Activated CD4-positive, alpha-beta T cell treated with anti-CD3 and anti-CD28 coated beads, Interleukin-2, Interleukin-4, amounts not matched to agents 100 ng/mL and 50 ng/mL, durations not matched to agents 16 hours and 8 hours (primary cell): ENCODE results near the gene AMBRA1.

Experiments
- DNase-seq: peaks from one replicate; pipeline ENCODE4 v3.0.0-alpha.2; 2020; ENCODE audit warnings: low spot score

The AMBRA1 gene

DNA sequence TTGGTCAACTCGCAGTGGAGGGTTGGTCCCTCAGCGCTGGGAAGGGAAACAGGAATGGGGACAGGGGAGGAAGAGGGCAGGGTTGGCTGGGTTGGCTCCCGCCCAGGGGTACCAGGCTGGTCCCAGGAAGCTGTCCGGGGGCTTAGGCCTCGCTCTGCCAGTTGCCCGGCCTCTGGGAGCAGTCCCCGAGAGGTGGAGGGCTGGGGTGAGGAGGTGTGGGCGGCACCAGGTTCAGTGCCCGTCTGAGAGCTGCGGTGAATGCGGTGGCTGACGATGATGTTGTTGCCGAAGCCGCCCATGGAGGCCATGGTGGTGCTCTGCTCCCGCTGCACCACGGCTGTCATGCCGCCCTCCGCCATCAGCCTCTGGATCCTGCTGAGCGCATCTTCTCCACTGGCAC lies 196.3 kb downstream of the AMBRA1 start:
- DNase-seq = no peak

DNA sequence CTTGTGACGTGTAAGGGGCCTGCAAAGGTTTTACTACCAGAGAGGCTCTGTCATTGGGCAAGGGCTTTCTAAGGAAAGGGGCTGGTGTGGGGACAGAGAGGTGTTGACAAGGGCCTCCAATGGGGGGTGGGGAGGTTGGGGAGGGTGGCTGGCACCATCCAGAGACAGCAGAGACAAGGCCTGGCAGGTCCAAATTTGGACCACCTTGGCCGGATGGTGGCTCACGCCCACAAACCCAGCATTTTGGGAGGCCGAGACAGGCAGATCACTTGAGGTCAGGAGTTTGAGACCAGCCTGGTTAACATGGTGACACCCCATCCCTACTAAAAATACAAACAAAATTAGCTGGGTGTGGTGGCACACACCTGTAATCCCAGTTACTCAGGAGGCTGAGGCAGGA lies 200.1 kb downstream of the AMBRA1 start:
- no peak for DNase-seq

DNA sequence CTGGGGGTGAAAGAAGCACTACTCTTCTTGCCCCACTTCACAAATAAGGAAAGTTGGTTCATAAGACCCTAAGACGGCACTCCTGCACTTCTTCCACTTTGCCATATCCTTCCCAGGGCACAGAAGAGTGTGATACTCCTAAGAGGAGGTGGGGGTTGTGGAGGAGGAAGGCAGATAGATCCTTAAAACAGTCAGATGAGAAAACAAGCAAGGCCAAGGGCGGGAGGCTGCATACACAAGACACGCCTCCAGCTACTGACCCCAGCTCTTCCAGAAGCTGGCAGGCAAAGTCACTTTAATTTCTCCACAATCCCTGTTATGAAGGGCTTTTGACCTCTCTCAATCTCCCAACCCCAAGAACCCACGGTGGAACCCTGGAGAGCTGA lies 200.6 kb downstream of the AMBRA1 start:
- DNase-seq = no peak

DNA sequence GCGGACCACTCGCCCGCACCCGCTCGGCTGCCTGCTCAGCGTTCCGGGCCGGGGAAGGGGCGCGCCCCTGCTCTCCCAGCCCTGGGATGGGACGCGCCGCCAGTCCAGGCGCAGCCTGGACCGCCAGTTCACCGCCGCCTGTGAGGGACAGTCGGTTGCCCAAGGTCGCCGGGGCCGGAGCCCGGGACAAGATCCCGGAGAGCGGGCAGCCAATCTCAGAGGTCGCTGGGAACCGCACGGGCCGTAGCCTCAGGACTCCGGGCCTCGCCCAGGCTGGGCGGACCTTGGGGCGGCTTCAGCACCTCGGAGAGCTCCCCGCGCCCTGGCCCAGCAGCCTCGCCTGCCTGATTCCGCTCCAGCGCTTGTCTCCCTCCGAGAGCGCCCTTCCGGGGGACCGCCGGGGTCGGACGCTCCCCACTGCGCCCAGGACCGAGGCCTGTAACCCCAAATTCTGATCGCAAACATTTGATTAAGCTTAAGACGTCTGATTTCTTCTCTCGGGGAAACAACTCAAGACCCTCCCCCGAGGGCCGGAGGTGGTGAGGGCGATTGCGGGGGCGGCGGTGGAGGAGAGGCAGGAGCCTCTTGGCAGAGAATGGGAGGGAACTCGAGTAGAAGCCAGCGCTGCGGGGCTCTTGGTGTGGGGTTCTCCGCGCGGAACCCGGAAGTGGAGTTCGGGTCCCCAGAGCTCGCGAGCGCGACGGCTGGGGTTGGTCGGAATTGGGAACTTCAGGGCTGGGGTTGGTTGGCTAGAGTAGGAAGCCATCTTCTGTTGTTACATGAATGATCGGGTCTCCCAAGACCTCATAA lies 201.2 kb downstream of the AMBRA1 start:
- peak; percentile 66 for DNase-seq

DNA sequence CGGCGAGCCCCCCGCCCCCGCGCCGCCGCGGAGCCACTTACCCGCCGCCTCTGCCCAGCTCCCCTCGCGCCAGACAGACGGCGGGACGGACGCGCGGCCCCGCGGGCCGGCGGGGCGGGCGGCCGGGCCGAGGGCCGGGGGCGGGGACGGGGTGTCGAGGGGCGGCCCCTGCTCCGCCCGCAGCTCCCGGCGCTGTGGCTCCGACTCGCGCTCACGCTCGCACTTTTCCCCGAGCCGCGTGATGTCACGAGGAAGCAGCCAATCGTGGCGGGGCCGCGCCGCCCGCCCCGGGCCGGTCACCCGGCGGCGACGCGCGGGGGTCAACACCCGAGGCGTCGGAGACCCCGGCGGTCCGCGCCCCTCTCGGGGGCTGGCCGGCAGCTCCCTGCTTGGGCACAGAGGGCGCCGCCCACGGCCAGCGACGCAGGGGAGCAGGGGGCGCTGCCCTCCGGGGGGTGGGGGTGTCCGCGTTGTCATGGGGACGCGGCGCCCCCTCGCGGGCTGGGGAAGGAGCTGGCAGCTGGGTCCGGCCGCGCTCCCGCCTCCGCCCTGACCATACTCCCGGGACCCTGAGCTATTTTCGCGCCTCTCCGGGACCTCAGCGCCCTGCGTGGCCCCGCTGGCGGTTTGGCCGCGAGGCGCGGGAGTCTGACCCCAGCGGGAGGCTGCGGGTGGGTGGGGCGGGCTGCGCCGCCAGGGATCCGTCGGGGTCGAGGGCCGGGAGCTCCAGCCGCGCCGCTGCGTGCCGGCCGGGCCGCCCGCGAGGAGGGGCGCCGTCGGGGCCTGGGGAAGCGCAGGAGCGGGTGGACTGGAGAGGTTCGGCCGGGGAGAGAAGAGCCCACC lies 202.0 kb downstream of the AMBRA1 start, which contains the start of gene CHRM4:
Gene CHRM4, minus strand, starts transcription at position 199 of the 843 bp plus-strand sequence. CDS start 5,219 bp downstream, outside the sequence.
- peak; percentile 29 for DNase-seq

DNA sequence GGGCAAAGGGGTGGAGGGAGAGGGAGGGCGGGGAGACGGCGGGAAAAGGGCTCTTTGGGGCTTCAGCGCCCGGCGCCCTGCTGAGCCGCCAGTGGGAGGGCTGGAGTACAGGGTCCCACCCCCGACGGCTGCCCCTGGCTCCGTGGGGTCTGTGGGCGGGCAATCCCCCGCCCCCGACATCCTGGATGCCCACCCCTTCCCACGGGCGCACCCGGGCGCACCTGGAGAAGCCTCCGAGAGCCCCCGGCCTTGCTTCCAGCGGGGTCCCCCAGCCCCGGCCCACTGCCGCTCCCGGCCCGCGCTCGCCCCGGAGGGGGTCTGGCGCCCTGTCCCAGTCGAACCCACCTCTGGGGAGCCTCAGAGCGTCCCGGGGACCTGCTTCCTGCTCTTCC lies 202.6 kb downstream of the AMBRA1 start:
- DNase-seq = no peak

DNA sequence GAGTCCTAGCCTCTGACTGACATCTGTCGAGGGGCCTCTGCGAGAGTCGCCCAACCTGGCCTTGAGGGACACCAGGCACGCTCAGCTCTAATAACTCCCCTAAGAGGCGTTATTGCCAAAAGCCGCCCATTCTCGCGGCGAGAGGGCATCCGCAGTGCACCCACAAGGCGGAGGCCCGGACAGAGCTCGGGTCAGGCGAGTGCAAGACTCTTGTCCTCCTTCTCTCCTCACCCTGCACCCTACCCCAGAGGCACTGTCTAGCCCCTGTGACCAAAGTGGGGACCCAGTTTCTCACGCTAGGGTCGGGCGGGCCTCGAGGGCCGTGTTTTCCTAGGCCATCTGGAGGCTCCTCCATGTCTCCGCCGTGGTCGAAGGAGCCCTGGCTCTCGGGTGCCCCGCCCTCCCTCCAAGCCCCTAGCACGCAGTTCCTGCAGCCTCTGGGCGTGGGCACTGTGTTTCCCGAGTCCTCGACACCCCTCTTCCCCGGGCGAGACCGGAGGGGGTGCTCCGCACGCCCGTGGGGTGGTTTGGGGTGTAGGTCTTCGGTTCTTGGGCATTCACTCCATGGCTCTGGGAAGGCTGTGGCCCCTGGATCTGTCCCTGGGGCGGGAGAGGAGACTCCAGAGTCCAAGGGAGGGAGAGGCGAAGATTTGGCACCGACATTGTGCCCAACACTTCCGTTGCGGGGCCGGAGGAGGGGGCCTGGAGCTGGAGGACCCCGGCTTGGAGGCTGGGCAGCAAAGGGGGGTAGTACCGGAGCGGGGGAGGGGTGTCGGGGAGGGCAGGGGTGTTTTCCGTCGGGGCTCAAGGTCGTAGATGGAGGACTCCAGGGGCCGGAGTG lies 203.3 kb downstream of the AMBRA1 start:
- no peak for DNase-seq

DNA sequence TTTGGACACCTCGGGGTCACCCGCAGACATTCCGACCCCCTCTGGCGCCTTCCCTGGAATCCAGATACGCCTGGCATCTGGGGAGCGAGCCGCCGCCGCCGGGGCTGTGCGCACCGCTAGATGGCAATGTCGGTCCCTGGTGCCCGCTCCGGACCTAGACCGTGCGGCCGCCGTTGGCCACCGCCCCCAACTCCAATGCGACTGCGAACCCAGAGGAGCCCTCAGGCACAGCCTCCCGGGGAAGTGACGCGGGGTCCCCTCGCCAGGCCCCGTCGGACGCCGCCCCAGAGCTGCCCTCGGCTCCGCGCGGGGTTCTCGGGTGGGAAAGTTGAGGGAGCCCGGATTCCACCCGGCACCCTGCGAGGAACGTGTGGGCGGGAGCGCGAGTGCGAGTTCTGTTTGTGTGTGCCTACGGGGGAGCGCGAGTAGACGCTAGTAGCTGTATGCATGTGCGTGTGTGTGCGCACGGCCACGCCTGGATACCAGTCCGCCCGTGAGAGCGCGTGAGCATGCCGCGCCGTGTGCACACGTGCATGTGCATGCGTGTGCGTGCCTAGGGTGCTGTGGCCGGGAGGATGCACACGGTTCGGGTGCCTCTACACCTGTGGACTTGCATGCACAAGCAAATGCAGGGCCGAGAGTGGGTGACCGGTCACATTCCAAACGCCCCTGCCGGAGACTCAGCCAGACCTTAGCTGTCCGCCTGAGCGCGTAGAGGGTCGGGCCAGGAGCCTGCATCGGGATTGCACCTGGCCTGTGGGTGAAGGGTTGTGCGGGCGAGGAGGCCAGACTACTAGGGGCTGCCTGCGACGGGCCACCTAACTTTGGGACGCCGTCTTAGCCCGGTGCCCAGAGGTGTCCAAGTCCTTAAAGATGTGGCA lies 204.1 kb downstream of the AMBRA1 start:
- DNase-seq = peak; percentile 63

DNA sequence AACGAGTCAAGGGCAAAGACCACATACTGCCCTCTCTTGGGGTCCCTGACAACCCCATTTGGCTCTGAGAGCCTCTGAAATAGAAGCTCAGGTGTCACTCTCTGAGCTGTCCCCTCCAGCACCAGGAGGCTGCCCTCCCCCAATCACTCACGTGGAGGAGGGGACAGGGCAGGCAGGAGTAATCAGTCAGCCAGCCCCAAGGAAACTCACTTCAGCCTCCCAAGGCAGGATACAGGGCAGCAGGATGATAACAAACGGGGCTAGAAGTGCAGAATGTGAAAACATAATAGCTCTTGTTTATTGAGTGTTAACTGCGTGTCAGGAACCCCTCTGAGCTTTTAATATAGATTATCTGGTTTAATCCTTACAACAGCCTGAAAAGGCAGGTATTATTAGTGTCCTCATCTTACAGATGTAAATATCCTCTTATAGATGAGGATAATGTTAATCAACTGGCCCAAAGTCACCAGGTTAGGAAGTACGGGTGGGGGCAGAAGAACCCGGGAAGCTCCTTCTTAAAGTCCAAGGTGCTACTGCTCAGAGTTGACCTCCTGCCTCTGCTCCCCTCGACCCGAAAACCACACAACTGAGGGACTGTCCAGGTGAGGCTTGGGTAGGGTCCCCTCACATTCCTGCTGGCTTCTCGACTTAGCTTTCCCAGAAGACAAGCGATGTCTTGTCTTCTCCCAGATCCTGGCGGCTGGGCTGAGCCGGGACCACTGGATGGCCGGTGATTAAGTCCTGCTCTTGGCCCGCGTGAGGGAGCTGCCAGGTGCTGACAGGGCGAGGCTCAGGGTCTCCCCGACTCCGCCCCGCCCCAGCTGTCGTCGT lies 205.0 kb downstream of the AMBRA1 start:
- no peak for DNase-seq

DNA sequence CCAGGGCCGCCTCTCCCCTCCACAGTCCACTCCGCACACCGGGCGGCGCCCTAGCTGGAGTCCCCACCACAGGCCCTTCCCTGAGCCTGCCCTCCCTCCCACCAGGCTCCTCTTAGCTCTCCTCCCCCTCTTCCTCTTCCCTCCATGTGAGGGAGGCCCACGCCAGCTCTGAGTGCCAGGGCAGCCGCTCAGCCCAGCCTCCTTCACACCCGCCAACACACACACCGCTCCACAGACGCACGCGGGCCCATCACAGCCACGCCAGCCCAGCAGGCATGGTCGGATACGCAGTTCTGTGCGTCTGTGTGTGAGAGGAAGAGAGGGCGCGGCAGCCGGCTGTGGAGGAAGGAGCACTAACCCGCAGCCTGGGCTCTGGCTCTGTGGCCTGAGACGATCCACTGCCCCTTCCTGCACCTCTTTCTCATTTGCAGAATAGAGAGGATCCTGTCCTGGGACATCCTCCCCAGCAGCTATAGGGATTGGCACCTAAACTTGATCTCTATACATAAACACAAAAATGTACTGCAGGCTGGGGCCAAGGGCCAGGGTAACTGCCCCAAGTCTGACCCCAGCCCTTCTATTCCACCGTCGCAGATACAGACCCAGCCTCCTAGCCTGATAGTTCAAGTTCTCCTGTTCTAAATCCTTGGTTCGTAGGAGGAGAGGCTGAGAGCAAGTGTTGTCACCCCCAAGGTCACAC lies 205.8 kb downstream of the AMBRA1 start:
- no peak for DNase-seq

DNA sequence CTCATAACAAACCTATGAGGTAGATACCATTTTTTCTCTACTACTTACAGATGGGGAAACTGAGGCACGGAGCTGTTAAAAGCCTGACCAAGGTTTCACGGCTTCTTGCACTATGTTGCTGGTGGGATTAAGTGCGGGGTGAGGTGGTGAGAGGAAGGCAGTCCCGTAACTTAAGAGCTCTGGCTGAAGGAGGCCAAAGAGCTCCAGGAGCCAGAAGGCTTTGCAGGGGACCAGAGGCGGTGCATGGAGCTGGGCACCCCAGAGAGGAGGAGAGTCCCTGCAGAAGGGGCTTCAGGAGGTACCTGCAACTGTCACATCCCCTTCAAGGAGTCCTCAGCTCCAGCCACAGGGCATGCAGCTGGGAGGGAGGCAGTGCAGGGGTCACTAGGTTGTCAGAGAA lies 206.4 kb downstream of the AMBRA1 start:
- DNase-seq = no peak

DNA sequence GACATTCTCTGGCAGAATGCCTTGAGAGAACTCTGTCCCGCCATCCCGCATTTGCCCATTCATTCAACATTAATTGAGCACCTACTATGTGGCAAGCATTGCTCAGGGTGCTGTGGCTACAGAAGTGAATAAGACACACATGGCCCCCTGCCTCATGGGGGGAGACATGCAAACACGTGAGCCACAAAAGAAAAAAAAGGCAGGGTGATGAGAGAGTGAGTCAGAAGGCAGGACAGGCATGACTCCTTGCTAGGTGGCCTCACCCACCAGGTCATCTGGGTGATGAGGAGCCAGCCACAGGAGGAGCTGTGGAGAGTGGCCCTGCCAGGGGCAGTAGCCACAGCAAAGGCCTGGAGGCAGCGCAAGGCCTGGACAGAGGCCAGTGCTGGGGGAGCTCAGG lies 207.1 kb downstream of the AMBRA1 start:
- no peak for DNase-seq

DNA sequence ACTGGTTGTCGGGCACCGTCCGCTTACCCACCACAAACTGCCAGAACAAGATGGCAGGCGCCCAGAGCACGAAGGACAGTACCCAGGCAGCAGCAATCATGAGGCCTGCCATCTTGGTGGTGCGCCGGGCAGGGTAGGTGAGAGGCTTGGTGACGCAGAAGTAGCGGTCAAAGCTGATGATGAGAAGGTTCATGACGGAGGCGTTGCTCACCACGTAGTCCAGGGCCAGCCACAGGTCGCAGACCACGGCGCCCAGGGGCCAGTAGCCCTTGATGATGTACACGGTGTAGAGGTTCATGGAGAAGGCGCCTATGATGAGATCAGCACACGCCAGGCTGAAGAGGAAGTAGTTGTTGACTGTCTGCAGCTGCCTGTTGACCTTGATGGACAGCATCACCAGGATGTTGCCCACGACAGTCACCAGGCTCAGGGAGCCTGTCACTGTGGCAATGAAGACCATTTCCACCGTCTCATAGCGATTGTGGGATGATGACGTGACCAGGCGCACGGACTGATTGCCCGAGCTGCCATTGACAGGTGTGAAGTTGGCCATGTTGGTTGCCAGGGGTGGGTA lies 207.7 kb downstream of the AMBRA1 start:
- DNase-seq = no peak

DNA sequence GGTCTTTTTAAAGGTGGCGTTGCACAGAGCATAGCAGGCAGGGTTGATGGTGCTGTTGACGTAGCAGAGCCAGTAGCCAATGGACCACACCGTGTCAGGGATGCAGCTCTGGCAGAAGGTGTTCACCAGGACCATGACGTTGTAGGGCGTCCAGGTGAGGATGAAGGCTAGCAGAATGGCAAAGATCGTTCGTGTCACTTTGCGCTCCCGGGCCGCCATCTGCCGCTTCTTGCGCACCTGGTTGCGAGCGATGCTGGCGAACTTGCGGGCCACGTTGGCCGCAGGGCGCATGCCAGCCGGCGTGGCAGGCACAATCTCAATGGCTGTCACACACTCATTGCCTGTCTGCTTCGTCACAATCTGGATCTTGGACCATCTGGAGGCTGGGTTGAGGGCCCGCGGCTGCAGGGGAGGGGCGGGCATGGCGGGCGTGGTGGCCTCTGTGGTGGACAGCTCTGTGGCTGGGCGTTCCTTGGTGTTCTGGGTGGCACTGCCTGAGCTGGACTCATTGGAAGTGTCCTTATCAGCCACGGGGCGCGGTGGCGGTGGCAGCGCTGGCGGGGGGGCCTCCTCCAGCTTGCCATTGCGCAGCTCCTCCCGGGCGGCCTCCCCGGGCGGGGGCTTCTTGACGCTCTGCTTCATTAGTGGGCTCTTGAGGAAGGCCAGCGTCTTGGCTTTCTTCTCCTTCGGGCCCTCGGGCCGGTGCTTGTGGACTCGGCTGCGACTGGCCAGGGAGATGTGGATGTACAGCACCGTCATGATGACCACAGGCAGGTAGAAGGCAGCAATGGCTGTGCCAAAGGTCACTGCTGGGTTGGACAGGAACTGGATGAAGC lies 208.4 kb downstream of the AMBRA1 start:
- no peak for DNase-seq

DNA sequence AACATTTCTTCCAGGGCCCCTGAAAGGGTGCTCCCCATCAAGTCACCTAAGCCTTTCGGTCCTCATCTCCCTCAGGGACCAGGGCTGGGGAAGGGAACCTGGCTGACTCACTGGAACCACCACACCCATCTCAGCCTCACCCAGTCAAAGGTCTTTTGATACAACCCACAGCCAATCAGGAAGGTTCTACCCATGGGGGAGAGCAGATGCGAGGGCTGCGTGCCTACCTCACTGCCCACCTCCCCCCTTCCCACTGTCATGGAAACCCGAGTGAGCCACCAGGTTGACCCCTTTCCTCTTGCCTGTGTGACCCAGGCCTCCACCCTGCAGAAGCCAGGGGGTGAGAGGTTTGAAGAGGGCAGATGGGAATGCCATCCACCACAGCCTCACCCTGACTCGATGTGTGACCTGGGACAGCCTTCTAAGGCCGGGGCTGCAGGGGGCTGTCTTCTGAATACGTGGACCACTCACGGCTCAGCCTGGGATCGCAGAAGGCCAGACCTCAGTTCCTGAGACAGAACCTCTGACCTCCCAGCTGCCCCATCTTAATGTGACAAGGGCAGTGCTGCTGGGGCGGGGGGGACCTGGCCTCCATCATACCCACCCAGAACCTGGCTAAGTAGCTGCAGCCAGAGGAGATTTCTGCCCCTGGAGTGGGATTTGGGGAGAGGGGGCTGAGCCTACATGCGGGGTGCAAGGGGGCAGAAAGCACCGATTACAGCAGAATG lies 209.7 kb downstream of the AMBRA1 start:
- no peak for DNase-seq

DNA sequence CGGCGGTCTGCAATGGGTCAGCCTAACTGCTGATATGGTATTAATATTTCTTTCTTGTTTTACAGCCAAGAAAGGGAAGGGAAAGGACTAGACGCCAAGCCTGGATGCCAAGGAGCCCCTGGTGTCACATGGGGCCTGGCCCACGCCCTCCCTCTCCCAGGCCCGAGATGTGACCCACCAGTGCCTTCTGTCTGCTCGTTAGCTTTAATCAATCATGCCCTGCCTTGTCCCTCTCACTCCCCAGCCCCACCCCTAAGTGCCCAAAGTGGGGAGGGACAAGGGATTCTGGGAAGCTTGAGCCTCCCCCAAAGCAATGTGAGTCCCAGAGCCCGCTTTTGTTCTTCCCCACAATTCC lies 210.4 kb downstream of the AMBRA1 start:
- no peak for DNase-seq

DNA sequence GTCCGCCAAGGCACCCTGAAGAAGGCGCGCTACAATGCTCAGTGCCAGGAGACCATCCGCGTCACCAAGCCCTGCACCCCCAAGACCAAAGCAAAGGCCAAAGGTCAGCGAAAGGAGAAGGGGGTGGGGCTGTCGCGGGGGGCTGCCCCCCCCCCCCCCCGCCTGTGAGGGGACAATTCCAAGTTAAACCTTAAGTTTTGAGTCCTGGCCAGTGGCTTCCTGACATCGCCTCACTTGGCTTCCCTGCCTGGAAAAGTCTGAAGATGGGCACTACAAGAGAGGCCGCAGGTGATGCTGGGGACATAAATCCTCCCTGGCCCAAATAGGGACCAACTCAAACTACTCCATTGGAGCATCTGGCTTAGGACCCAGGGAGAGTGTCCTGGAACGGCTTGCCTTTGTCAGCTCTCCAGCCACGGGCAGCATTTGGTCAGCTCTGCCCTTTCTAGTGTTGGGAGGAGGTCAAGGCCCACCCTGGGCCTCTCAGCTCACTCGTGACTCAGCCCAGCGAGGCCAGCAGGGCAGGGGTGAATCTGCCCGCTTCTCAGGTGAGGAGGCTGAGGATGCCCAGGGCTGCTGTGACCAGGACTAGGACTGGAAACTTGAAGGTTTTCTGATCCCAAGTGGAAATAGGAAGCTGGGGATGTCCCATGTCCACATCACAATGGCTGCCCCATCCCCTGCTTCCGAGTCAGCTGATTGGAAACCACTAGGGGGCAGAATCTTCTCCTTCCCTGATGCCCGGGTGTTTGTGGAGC lies 211.0 kb downstream of the AMBRA1 start:
- DNase-seq = no peak
